HG02588 (cell line): ENCODE data around the gene CAPN8.

Experiments
- ATAC-seq: cut with Tn5 transposase; IDR thresholded peaks from one replicate; pipeline ENCODE4 v1.9.1; 2021; ENCODE audit warnings: mild to moderate bottlenecking, moderate library complexity; ENCODE audit not compliant: unreplicated experiment

The CAPN8 gene

DNA sequence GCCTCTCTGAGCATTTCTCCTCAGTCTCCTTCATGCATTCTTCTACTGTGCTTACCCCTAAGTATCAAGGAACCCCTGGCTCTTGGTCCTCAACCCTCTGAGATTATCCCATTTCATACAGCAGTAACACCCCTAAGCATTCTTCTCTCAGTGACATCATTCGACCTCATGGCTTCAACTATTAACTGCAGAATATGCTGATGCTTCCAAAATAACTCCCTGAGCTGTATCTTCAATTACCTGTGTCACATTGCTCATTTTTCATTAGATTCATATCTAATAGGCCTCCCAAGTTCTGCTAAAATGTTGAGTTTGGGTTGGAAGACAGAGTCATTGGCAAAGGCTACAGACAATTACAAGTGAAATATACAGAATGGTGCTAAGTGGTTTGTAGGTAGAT lies 7.5 kb downstream of the CAPN8 start:
- ATAC-seq, result no peak

DNA sequence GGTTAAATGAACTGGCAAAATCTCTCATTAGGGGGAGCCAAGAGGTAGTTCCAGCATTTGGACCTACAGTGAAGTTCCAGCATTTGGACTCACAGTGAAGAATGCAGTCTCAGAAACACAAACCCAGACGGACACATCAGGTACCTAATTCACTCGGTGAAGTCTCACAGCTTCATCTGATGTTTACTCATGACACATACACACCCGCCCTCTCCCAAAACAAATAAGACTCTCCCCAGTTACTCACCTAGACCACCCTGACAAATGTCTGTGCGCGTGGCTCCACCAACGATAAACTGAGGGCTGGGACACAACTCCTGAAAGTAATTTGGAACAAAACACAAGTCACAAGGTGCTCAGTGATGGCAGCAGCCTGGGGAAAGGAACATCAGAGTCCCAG lies 11.4 kb downstream of the CAPN8 start:
- no peak for ATAC-seq

DNA sequence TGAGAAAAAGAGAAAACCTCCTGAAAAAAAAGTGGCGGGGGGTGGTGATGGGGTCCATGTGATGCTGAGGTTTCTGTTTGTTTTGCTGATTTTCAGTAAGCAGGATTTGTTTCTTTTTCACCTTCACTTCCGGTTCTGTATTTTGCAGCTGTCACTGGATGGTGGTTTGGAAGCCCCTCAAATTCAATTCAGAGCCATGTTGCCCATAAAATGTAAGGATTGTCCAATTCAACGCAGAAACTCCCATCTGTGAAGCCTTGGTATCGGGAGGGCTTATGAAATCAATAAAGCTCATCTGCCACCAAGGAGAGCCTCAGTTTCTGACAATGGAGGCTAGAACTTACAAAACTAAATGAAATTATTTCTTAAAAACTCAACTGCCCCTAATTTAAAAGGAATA lies 12.1 kb downstream of the CAPN8 start:
- ATAC-seq, result no peak

DNA sequence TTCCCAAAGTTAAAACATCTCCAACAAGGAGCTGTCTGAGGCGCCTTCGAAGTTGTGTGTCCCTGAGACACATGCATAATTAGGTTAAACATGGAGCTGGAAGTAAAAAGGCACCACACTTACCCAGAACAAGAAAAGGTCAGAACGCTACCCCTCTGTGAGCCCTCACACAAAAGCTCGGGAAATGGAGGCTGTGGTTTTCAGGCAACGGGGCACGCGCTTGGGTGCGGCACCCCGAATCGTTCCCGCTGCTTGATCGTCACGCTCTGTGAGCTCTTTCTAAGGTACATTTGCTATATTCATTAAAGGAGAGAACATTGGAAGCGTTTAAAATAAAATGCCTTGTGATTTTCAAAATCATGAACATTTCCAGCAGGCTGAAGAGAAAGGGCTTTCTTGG lies 12.5 kb downstream of the CAPN8 start:
- no peak for ATAC-seq

DNA sequence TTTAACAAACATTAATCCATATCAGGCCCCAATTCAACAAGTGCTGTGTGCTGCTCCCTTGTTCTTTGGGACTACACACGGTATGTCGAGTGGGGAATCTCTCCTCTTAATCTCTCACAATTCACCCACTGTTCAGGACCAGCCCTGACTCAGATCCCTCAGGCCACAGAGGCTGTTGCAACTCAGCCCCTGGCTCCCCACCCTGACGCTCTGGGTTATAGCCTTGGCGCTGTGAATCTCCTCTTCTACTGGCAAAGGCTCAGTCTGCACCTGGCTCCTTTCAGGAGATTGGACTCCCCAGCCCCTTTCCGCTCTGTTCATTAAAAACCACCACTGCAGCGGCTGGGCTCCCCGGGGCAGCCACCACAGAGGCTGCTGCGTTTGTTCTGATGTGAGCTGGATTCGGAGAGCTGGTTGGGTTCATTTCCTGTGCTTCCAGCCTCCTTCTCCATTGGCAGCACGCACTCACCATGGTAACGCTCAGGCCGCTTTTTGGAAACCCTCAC lies 13.0 kb downstream of the CAPN8 start:
- no peak for ATAC-seq

DNA sequence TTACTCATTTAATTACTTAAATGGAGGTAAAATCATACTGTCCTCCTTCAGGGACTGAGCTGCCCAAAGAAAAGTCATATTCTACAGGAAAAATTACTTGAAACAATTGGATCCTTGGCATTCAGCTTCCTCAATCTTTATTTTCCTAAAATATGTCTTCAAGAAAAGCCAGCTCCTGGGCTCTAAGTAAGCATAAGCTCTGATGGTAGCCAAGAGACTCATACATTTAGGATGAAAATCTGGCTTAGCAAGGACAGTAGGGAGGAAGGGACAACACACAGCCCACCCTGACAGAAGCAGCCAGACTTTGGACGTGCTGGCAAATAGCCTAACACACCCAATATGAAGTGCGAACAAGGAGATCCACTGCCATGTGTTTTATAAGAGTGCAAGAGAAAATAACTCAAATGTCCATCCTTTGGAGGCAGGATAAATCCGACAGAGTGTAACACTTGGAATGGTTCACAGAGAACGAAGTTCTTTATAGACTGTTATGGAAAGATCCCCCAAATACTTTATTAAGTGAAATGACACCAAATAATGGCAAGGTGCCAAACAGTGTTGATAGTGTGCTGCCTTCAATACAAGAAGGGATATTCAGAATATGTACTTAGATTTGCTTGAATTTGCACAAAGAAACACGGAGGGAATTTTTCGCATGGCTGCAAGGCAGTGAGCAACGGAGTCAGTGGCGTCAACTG lies 14.1 kb downstream of the CAPN8 start:
- ATAC-seq, result no peak

DNA sequence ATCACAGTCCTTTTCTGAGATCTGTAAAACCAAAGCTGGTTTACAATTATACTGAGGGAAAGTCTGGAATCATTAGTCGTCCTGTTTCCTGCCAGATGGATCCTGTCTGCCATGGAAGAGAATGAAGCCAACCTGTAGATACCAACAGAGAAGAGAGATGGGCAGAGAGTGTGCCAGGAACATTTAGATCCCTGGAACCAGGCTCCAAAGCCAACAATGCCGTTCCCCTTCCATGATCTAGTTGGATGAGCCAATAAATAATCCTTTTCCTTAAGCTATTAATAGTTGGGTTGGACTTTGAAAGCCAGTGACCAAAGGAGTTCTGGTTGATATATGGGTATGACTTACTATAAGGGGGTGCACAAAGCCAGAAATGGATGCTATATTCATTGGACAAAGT lies 15.0 kb downstream of the CAPN8 start:
- ATAC-seq, result no peak

DNA sequence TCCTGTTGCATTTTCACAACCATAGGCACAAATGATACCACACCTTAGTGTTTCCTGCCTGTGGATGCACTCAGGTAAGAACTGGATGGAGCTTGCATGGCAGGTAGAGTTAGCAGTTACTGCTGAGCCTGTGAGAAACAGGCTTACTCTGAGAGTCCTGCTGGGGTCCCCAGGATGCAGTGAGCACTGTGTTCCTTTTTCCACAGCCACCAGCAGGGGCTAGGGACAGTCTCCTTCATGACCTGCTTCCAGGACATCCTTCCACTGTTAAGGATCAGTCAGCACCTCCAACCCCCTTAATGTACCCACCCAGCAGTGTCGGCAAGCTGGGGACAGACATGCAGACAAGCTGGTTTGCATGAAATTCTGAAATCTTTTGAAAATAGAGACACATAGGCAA lies 16.3 kb downstream of the CAPN8 start:
- ATAC-seq, result no peak

DNA sequence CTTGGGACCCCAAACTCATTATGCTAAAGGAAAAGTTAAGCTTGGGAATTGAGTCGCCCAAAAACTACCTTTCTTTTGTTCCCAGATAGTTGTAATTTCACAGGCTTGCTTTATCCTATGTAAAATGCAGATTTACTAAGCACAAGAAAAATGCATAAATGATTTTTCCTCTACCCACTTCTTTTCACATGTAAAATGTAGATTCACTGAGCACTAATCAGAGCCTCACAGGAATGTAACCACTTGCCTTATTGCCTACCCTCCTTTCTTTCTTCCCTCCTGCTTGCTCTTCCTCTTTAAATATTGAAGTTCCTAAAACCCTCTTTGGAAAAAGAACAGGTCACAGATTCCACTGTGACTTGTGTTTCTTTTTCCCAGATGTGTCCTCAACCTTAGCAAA lies 18.3 kb downstream of the CAPN8 start:
- ATAC-seq, result no peak

DNA sequence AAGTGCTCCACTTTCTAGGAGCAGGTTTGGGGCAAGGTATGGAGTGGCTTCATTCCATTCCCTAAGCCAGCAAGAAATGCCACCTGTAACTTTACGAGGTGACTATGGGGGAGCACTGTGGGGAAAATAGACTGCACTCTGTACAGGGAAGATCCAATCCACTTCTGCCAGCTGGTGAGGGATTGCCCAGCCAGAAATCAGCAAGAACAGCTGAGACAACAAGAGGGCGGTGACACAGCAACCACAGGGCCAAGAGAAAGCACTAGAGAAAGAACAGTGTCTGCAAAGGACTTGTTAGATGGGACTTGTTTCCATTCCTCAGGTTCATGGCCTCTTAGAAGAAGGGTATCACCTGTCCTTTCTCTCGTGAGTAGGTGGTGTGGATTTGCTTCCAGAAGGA lies 19.6 kb downstream of the CAPN8 start:
- no peak for ATAC-seq

DNA sequence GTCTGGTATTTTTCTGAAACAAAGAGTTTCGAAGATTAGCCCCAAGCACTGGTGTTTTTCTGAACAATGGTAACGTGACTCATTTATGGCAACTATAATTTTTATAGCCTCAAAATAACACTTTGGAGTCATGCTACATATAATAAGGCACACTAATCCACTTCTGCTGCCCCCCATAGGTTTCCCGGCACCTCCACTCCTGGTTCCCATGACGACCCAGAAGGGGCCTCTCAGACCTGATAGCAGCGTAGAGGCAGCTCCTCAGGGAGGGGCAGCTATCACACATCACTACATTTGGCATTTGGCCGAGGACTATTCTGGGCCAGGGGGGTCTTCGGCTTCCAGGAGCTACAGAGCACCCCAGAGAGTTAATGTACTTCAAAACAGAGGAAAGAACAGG lies 23.3 kb downstream of the CAPN8 start:
- ATAC-seq, result no peak

DNA sequence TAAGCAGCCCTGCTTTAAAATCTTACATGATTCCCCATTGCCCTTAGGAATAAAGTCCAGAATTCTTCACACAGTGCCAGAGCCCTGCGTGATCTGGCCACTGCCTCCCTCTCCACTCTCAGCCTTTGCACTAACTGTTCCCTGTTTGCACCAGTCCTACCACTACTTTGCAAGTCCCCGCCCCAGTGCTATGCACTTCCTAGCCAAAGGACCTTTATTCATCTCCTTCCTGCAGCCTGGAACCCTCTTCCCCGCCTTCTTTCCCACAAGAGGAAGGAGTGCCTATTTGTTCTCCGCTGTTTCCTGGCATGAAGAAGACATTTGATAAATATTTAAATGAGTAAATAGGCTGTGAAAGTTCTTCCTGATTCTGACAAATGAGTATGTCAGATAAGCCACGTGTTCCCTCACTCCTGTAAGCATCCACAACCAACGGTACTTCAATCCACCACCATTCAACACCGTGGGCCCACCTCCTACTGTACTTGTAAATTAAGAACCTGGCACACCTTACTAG lies 23.9 kb downstream of the CAPN8 start:
- ATAC-seq, result no peak

DNA sequence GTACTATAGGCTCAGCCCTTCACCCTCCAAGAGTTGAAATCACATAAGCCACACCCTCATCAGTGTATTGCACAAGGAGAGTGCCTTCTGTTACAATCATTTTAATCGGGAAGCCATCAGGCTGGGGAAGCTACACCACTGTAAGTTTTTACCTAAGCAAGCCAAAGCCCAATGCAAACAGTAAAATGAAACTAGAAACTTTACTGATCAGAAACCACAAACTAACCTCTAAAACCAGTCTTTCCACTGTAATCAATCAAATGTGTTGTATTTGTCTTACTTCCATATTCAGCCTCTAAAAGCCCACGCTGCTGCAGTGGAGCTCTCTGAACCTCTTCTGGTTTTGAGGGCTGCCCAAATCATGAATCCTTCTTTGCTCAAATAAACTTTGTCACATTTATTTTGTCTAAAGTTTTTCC lies 26.2 kb downstream of the CAPN8 start:
- no peak for ATAC-seq

DNA sequence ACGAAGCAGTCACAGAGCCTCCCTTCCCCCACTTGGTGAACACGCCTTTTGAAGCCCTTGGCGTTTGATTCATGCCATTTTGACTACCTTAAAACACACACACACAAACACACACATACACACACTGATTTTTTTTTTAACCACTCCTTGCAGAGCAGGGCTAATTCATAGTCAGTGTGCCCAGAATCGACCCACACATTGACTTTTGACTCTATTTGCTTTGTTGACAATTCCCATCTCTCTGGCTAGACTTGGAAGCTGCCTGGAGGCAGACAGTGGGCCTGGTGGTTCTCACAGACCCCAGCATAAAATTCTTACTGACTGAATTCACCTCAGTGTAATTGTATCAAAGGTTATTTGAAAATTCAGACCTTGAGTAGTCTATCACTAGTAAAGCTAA lies 30.3 kb downstream of the CAPN8 start:
- ATAC-seq, result no peak

DNA sequence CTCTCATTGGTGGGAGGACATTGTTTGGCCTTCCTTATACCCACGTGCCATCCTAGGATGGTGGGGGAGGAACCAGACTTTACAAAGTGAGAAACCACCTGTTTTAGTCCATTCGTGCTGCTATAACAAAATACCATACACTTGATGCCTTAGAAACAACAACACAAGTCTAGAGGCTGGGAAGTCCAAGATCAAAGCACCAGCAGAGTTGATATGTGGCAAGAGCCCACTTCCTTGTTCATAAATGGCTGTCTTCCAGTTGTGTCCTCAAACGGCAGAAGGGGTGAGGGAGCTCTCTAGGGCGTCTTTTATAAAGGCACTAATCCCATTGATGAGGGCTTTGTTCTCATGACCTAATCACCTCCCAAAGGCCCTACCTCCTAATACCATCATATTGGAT lies 31.1 kb downstream of the CAPN8 start:
- ATAC-seq, result no peak

DNA sequence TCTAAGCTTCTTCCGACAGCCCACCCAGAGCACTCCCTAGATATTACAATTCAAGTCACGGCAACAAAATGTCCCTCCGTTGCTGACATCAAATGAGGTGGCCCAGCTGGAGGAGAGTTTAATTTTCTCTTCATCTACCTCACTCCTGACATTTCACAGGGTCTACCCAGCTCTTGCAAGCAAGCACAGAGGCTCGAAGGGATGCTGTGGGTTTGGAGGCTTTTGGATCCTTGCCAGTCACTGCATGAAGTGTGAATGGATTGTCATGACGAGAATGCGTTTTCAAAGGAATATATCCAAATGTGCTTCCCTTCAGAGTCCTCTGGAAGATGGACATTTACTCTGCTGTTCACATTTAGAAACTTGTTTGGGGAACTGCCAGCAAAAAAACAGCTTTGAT lies 33.5 kb downstream of the CAPN8 start:
- no peak for ATAC-seq

DNA sequence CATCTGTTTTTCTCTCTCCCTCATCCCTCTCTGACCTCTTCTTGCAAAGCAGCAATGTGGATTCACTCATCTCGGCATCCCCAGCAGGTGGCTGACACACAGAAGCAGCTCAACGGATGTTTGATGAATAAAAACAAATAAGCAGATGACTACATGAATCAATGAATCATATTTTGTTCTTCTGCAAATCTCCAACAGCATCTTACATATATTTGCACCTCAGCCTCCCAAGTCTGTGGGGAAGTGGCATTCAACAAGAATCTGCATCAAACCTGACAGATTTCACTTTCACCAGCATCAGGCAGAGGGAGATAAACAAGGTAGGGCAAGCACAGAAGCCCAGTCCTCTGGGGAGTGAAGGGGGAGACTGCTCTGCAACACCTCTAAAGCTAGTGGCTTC lies 34.0 kb downstream of the CAPN8 start:
- ATAC-seq, result no peak

DNA sequence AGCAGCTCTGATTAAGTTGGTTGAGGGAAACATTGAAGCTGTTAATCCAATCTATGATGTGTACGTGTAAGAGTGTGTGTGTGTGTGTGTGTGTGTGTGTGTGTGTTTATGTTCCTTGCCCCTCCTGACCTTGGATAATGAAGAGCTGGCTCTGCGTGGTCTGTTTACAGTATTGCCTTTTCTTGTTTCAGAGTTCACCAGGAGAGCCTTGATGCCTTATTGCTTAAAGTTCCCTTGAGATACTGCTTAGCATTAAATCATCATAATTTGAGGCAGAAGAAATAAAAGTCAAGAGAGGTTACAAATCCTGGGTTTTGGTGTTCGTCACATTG lies 36.4 kb downstream of the CAPN8 start:
- ATAC-seq, result no peak

DNA sequence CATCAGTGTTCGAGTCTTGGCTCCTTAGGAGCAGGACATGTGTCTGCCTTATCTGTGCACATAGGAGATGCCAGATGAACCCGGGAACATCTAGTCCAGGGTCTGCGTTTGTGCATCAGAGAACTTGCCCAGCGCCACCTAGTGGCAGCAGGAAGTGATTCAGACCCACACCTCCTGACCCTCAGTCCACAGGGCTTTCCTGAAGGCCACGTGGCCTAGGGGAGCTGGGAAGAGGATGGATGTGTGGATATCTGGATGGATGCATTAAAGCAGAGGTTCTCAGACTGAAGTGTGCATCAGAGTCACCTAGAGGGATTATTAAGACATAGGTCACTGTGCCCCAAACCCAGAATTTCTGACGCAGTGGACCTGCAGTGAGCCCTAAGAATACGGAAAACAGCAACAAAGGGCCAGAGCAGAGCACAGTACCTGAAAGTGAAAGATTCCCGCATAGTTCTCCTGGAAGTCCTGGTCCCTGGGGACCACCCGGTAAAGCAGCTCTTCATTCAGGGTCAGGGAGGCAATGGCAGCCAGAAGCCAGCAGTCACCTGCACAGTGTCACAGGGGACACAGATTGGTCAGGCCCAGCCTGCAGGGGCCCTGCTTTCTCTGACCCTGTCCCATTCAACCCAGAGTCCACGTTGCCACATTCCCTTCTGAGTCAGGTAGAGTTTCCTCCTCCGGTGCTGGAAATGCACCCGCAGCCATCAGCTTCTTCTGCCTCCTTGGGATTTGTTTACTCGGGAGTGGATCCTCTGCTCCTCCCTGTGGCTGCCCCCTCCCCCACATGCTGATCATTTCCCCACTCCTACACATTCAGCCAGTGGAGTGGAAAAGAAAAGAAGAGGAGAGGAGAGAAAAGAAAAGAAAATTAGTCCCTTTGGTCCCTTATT lies 37.0 kb downstream of the CAPN8 start:
- ATAC-seq, result peak; percentile 54

DNA sequence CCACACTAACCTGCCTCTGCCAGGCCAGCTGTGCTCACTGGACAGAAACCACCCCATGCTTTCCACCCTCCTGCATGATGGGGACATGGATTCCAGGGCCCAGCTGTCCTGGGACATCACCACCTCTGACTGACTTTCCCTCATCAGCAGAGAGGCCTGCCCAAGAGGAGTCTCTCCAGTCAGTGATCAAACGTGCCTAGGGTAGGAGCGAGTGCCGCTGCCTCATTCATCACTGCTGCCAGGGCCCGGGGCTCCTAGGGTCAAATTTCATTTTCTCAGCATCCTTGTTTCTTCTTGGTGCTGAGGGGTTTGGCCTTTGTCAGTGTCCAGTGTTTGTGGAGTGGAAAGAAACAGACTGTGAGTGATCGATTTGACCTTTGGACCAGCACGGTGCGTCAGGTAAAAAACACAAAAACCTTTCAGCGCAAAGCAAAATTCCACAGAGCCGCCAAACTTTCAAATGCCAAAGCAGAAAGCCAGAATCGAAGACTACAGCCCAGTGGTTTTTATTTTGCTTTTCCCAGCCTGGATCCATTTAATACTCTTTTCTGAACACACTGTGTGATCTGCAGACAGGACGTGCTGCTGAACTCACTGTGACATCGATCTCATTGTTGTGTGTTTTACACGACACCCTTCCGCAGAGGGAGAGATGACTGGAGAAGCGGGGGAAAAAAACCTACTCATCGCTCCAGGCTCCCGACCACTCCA lies 43.2 kb downstream of the CAPN8 start:
- ATAC-seq, result no peak

DNA sequence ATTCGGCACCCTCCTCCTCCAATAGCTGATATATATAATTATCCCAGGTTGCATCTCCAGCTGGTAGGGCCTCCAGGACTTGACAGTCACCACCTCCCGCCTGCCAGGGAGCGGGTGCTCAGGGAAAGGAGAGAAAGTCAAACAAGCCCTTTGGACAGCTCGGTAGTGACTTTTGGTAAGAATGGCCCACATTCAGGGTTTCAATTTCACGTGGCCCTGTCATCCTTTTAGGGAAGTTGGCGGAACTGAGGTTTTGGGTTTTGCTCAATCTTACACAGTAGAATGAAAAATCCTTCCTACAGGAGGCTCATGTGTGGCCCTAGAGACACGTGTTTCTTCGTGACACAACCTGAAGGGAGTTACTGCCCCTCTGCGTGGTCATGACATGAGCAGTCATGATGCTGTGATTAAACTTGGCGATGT lies 44.2 kb downstream of the CAPN8 start:
- ATAC-seq, result peak; percentile 83
